Neural cell (in vitro differentiated cells): ENCODE results near the gene ATAD2B. TPM values are rescaled to one million over a fixed set of nuclear protein-coding genes. Genes with fewer than 3 reads are reported as not detected.

ENCODE experiments used
- H2AFZ ChIP-seq: fragments of 200-600, 300-800 bp; sonication (generic), shearing (Covaris generic); 2 replicates; pipeline ENCODE4 v1.6.0; 2014; ENCODE audit warnings: low read depth, mild to moderate bottlenecking, antibody characterized with exemption, low read length, moderate library complexity
- H3F3A ChIP-seq: fragments of 200-600 bp; shearing (Covaris generic); 2 replicates; pipeline ENCODE4 v1.6.1; 2016; ENCODE audit warnings: mild to moderate bottlenecking, moderate library complexity, mixed read lengths, antibody characterized with exemption, low read length; ENCODE audit not compliant: insufficient read depth, poor library complexity, severe bottlenecking
- H3K27ac ChIP-seq: fragments of 200-600, 300-800 bp; sonication (generic), shearing (Covaris generic); 2 replicates; pipeline ENCODE4 v1.5.1; 2014; ENCODE audit warnings: mild to moderate bottlenecking, low read length, moderate library complexity
- H3K27me3 ChIP-seq: fragments of 300-800, 200-600 bp; sonication (generic), shearing (Covaris generic); 2 replicates; pipeline ENCODE4 v1.6.0; 2014; ENCODE audit warnings: mild to moderate bottlenecking, low read depth, low read length, moderate library complexity; ENCODE audit not compliant: insufficient read depth
- H3K36me3 ChIP-seq: fragments of 300-800, 200-600 bp; sonication (generic), shearing (Covaris generic); 2 replicates; pipeline ENCODE4 v1.5.1; 2014; ENCODE audit warnings: mild to moderate bottlenecking, antibody characterized with exemption, low read length, moderate library complexity; ENCODE audit not compliant: insufficient read depth
- H3K4me2 ChIP-seq: fragments of 300-800, 200-600 bp; sonication (generic), shearing (Covaris generic); 2 replicates; pipeline ENCODE4 v1.6.0; 2014; ENCODE audit warnings: mild to moderate bottlenecking, low read length
- H3K4me3 ChIP-seq: fragments of 300-800, 200-600 bp; sonication (generic), shearing (Covaris generic); 2 replicates; pipeline ENCODE4 v1.5.1; 2014; ENCODE audit warnings: mild to moderate bottlenecking, low read length, moderate library complexity
- H3K79me2 ChIP-seq: fragments of 200-600 bp; shearing (Covaris generic); replicated peaks from 2 replicates; pipeline ENCODE4 v1.6.0; 2014; ENCODE audit warnings: mild to moderate bottlenecking, low read length, moderate library complexity; ENCODE audit not compliant: insufficient read depth
- H3K9ac ChIP-seq: fragments of 300-800, 200-600 bp; sonication (generic), shearing (Covaris generic); 2 replicates; pipeline ENCODE4 v1.6.1; 2016; ENCODE audit warnings: mild to moderate bottlenecking, low read length, mixed read lengths
- H3K9me2 ChIP-seq: fragments of 200-600 bp; shearing (Covaris generic); 2 replicates; pipeline ENCODE4 v1.6.1; 2016; ENCODE audit warnings: mild to moderate bottlenecking, low read length, mixed read lengths; ENCODE audit not compliant: insufficient read depth
- H3K9me3 ChIP-seq: fragments of 200-600, 300-800 bp; sonication (generic), shearing (Covaris generic); 2 replicates; pipeline ENCODE4 v1.6.1; 2016; ENCODE audit warnings: mild to moderate bottlenecking, mixed run types, low read length, moderate library complexity, mixed read lengths
- H4K20me1 ChIP-seq: fragments of 200-600 bp; shearing (Covaris generic); 2 replicates; pipeline ENCODE4 v1.6.1; 2016; ENCODE audit warnings: mild to moderate bottlenecking, mixed run types; ENCODE audit not compliant: insufficient read depth
- EP300 ChIP-seq: fragments of 450-650 bp; conservative IDR thresholded peaks from 2 replicates; pipeline ENCODE4 v1.6.1; 2014; ENCODE audit warnings: antibody characterized with exemption, mild to moderate bottlenecking, moderate library complexity; ENCODE audit not compliant: poor library complexity, severe bottlenecking
- EZH2 ChIP-seq: fragments of 200-600, 300-800 bp; shearing (Covaris generic), sonication (generic); IDR thresholded peaks from 2 replicates; pipeline ENCODE4 v1.6.1; 2014; ENCODE audit warnings: antibody characterized with exemption, low read length, borderline replicate concordance, mild to moderate bottlenecking; ENCODE audit not compliant: insufficient read depth, poor library complexity, severe bottlenecking
- MXI1 ChIP-seq: fragments of 450-650 bp; conservative IDR thresholded peaks from 2 replicates; pipeline ENCODE4 v1.6.1; 2014; ENCODE audit warnings: antibody characterized with exemption, mild to moderate bottlenecking; ENCODE audit not compliant: poor library complexity, severe bottlenecking
- POLR2AphosphoS5 ChIP-seq: IDR thresholded peaks from 2 replicates; pipeline ENCODE4 v1.6.1; 2012
- RAD21 ChIP-seq: fragments of 450-650 bp; conservative IDR thresholded peaks from 2 replicates; pipeline ENCODE4 v1.6.1; 2014; ENCODE audit warnings: antibody characterized with exemption, mild to moderate bottlenecking, moderate library complexity
- REST ChIP-seq: IDR thresholded peaks from 2 replicates; pipeline ENCODE4 v1.6.1; 2012; ENCODE audit warnings: borderline replicate concordance
- SMC3 ChIP-seq: fragments of 450-650 bp; conservative IDR thresholded peaks from 2 replicates; pipeline ENCODE4 v1.6.1; 2014; ENCODE audit warnings: antibody characterized with exemption, mild to moderate bottlenecking, moderate library complexity; ENCODE audit not compliant: poor library complexity
- TAF1 ChIP-seq: IDR thresholded peaks from 2 replicates; pipeline ENCODE4 v1.6.1; 2012; ENCODE audit warnings: low read depth
- polyA plus RNA-seq: library from polyadenylated mRNA; depleted of rRNA; stranded (reverse); fragments of >200 nt; gene quantifications from 2 replicates; pipeline ENCODE4 v1.2.3, GENCODE V29; 2014
- TF ChIP-seq, protein P1 (sequence below): fragments of 450-650 bp; IDR thresholded peaks from 2 replicates; pipeline ENCODE4 v1.5.1; 2014; ENCODE audit warnings: antibody characterized with exemption, mild to moderate bottlenecking, moderate library complexity; ENCODE audit not compliant: poor library complexity, severe bottlenecking

The ATAD2B gene
- polyA plus RNA-seq, 1 donor from 2014 or later = 37.6 TPM

GRCh38 chr2:23814963-23815362 lies 112.0 kb downstream of the ATAD2B start:
- no peaks in the 10 kb centered on the region for H4K20me1 ChIP-seq
- no peaks in the 10 kb centered on the region for H3K79me2 ChIP-seq
- TF ChIP-seq EZH2 = no peak
- TF ChIP-seq, protein P1, sequence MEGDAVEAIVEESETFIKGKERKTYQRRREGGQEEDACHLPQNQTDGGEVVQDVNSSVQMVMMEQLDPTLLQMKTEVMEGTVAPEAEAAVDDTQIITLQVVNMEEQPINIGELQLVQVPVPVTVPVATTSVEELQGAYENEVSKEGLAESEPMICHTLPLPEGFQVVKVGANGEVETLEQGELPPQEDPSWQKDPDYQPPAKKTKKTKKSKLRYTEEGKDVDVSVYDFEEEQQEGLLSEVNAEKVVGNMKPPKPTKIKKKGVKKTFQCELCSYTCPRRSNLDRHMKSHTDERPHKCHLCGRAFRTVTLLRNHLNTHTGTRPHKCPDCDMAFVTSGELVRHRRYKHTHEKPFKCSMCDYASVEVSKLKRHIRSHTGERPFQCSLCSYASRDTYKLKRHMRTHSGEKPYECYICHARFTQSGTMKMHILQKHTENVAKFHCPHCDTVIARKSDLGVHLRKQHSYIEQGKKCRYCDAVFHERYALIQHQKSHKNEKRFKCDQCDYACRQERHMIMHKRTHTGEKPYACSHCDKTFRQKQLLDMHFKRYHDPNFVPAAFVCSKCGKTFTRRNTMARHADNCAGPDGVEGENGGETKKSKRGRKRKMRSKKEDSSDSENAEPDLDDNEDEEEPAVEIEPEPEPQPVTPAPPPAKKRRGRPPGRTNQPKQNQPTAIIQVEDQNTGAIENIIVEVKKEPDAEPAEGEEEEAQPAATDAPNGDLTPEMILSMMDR = no peak
- no peak for TF ChIP-seq TAF1
- TF ChIP-seq SMC3 = no peak
- TF ChIP-seq EP300 = no peak
- TF ChIP-seq MXI1 = no peak
- no peak for TF ChIP-seq POLR2AphosphoS5
- TF ChIP-seq REST = no peak
- no peak for TF ChIP-seq RAD21
- H3K27me3 ChIP-seq = no peaks in the 10 kb centered on the region
- no peak overlapping the region for H3K27ac ChIP-seq
- no peaks in the 10 kb centered on the region for H3K9me2 ChIP-seq
- peaks cover 3% of the 10 kb centered on the region for H3K36me3 ChIP-seq
- H3F3A ChIP-seq = no peaks in the 10 kb centered on the region
- H3K9ac ChIP-seq = no peak overlapping the region
- H3K4me2 ChIP-seq = no peak overlapping the region
- H2AFZ ChIP-seq = no peak overlapping the region
- H3K4me3 ChIP-seq = no peak overlapping the region
- no peaks in the 10 kb centered on the region for H3K9me3 ChIP-seq

DNA sequence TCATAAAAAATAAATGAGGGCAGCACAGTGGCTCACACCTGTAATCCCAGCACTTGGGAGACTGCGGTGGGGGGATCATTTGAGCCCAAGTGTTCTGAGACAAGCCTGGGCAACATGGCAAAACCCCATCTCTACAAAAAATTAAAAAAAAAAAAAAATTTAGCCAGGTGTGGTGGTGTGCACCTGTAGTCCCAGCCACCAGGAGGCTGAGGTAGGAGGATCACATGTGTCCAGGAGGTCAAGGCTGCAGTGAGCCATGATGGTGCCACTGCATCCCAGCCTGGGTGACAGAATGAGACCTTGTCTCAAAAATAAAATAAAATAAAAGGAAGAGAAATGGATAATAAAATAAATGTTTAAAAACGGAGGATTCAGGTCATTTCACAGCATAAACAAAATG lies 113.5 kb downstream of the ATAD2B start:
- Histone ChIP-seq H3K4me3 (no peak overlapping the region), H3K4me2 (no peak overlapping the region), H3K27me3 (no peaks in the 10 kb centered on the region), H3K9ac (no peak overlapping the region), H4K20me1 (no peaks in the 10 kb centered on the region), H3K9me2 (no peaks in the 10 kb centered on the region), H3K9me3 (no peaks in the 10 kb centered on the region), H3K36me3 (peaks cover 6% of the 10 kb centered on the region), H3K27ac (no peak overlapping the region), H2AFZ (no peak overlapping the region), H3K79me2 (no peaks in the 10 kb centered on the region), H3F3A (no peaks in the 10 kb centered on the region)
- TF ChIP-seq POLR2AphosphoS5 (no peak), RAD21 (no peak), REST (no peak), TAF1 (no peak), SMC3 (no peak), MXI1 (no peak), EP300 (no peak), EZH2 (no peak)
- TF ChIP-seq, protein P1 = no peak
